ENCODE measurements around the gene ARHGAP24.

GRCh38 chr4:85938062-85938461, 463.1 kb downstream of the ARHGAP24 start:
- no peak for TF ChIP-seq CTCF (IDR thresholded peaks at IDR 0.05)
- TF ChIP-seq POLR2A (IDR thresholded peaks at IDR 0.05) = no peak
